ENCODE data around the gene MPRIP. TPM values are rescaled to one million over a fixed set of nuclear protein-coding genes. Genes with fewer than 3 reads are reported as not detected.
"Not testable (repeated sequence)": the region's sequence is repeated elsewhere in the genome, so short reads cannot be mapped to it uniquely, and the experiment has no call there.

Gene MPRIP
- total and polyA plus RNA-seq, 3 experiments from 2014 or later, result 40.3 to 184 (median 174) TPM

DNA sequence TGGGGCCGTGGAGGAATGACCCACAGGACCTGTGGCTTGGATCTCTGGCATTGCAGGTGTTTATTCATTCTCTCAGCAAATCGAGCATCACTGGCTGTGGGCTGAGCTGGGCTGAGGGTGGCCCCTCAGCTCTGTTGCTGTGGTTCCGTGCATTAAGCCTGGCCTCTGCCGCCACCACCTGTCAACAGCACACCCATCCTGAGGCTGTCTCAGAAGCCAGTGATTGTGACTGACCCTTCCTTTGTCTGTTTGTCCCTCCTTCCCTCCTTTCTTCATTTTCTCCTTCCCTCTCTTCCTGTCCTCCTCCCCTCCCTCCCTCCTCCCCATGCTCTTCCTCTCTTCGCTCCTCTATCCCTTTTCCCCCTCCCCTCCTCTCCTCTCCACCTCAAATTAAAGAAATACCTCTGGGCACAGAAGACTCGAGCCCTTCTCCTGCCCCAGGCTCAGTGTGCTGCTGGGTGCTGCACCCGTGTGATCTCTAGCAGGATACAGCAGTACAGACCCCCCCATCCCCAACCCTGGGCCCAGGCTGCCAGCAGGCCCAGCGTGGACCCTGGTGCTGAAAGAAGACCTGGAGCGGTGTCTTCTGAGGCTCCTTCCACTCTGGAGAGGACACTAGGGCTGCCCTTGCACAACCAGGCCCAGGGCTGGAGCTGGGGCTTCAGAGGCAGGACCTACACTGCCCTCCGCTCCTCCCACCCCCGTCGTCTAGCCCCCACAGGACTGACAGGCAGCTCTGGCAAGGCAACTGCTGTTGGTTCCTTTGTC, 88.0 kb downstream of the MPRIP start:
- H3K27ac Mint-ChIP-seq, result peak overlapping the region in 2 of 8 donors; percentile 63 to 88
- H3K4me3 ChIP-seq (ENCODE audit: low read length), result no peak overlapping the region
- ChIA-PET CTCF (no interaction called here), POLR2A (interaction anchor here (0.8 kb wide), 1 partner anchor 95 kb away, joined by 5 read pairs; no protein-coding TSS in a partner anchor)
- peaks cover 25% of the 10 kb centered on the region for H3K4me1 ChIP-seq (ENCODE audit: insufficient read depth, low read length)
- peaks cover 0 to 76% (median 8%) of the 10 kb centered on the region in 3 donors for H3K36me3 Mint-ChIP-seq
- peaks cover 45% of the 10 kb centered on the region for H3K36me3 ChIP-seq (ENCODE audit: insufficient read depth, low read length)
- DNase-seq, result no peak
- H3K27me3 Mint-ChIP-seq, result no peaks in the 10 kb centered on the region
- H3K9me3 ChIP-seq (ENCODE audit: low read length), result no peaks in the 10 kb centered on the region
- no peaks in the 10 kb centered on the region for H3K9me3 Mint-ChIP-seq
- H3K4me1 Mint-ChIP-seq, result peaks cover 40 to 46% (median 43%) of the 10 kb centered on the region in 3 donors
- H3K4me3 Mint-ChIP-seq, result no peak overlapping the region
- no peak overlapping the region for H3K27ac ChIP-seq (ENCODE audit: low read depth, low read length)
- H3K27me3 ChIP-seq (ENCODE audit: insufficient read depth, low read length, poor library complexity, severe bottlenecking), result no peaks in the 10 kb centered on the region

DNA sequence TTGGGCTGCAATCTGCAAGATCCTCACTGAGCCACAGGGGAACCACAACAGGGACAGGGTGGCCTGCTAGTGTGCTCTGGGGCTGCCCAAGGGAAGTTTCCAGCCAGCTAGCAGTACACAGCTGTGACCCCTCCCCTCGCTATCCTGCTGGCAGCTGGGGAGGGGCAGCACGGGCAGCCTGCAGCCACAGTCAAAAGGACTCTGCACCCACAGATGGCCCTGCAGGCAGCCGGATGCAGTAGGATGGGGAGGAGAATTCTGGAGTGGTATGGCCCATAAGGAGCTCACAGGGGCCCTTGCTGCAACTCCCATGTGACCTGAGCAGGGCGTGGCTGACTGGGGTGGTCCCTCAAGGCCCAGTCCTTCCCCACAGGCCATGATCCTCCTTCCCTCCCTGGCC, 89.6 kb downstream of the MPRIP start:
- Histone ChIP-seq H3K4me3 (ENCODE audit: low read length) (no peak overlapping the region), H3K4me1 (ENCODE audit: insufficient read depth, low read length) (peaks cover 9% of the 10 kb centered on the region), H3K9me3 (ENCODE audit: low read length) (no peaks in the 10 kb centered on the region), H3K36me3 (ENCODE audit: insufficient read depth, low read length) (peaks cover 50% of the 10 kb centered on the region), H3K27me3 (ENCODE audit: insufficient read depth, low read length, poor library complexity, severe bottlenecking) (no peaks in the 10 kb centered on the region), H3K27ac (ENCODE audit: low read depth, low read length) (no peak overlapping the region)
- peaks cover 0 to 87% (median 13%) of the 10 kb centered on the region in 3 donors for H3K36me3 Mint-ChIP-seq
- no peak for DNase-seq
- peak overlapping the region in 1 of 8 donors; percentile 15 for H3K27ac Mint-ChIP-seq
- ChIA-PET POLR2A (no interaction called here), CTCF (no interaction called here)
- H3K4me3 Mint-ChIP-seq, result no peak overlapping the region
- H3K27me3 Mint-ChIP-seq, result no peaks in the 10 kb centered on the region
- peaks cover 24 to 32% (median 27%) of the 10 kb centered on the region in 3 donors for H3K4me1 Mint-ChIP-seq
- no peaks in the 10 kb centered on the region for H3K9me3 Mint-ChIP-seq

DNA sequence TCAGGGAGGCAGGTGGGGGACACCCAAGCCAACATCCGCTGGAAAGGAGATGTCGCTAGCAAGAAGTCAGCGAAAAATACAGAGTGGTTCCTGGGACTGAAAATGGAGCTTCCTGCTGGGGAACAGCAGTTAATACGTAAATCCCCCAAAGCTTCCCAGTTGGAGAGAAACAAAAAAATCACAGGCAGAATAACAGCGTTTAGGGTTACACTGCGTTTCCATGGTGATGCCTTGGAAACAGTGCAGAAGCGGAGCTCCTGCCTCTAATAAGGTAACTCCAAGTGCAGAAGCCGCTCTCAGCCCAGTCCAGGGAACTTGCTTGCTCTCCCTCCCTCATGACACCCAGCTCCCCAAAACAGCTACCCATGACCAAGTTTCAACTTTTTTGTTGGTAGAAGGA, 90.5 kb downstream of the MPRIP start:
- Histone ChIP-seq H3K27me3 (ENCODE audit: insufficient read depth, low read length, poor library complexity, severe bottlenecking) (no peaks in the 10 kb centered on the region), H3K27ac (ENCODE audit: low read depth, low read length) (no peak overlapping the region), H3K36me3 (ENCODE audit: insufficient read depth, low read length) (peaks cover 50% of the 10 kb centered on the region), H3K9me3 (ENCODE audit: low read length) (no peaks in the 10 kb centered on the region), H3K4me1 (ENCODE audit: insufficient read depth, low read length) (no peaks in the 10 kb centered on the region), H3K4me3 (ENCODE audit: low read length) (no peak overlapping the region)
- Mint-ChIP-seq H3K4me1 (peaks cover 17 to 23% (median 18%) of the 10 kb centered on the region in 3 donors), H3K27ac (peak overlapping the region in 1 of 8 donors; percentile 72), H3K36me3 (peaks cover 0 to 87% (median 13%) of the 10 kb centered on the region in 3 donors), H3K4me3 (no peak overlapping the region), H3K9me3 (no peaks in the 10 kb centered on the region), H3K27me3 (no peaks in the 10 kb centered on the region)
- DNase-seq, result no peak
- ChIA-PET CTCF (interaction anchor here (1.4 kb wide), 1 partner anchor 9 kb away, joined by 3 read pairs; no protein-coding TSS in a partner anchor), POLR2A (no interaction called here)

DNA sequence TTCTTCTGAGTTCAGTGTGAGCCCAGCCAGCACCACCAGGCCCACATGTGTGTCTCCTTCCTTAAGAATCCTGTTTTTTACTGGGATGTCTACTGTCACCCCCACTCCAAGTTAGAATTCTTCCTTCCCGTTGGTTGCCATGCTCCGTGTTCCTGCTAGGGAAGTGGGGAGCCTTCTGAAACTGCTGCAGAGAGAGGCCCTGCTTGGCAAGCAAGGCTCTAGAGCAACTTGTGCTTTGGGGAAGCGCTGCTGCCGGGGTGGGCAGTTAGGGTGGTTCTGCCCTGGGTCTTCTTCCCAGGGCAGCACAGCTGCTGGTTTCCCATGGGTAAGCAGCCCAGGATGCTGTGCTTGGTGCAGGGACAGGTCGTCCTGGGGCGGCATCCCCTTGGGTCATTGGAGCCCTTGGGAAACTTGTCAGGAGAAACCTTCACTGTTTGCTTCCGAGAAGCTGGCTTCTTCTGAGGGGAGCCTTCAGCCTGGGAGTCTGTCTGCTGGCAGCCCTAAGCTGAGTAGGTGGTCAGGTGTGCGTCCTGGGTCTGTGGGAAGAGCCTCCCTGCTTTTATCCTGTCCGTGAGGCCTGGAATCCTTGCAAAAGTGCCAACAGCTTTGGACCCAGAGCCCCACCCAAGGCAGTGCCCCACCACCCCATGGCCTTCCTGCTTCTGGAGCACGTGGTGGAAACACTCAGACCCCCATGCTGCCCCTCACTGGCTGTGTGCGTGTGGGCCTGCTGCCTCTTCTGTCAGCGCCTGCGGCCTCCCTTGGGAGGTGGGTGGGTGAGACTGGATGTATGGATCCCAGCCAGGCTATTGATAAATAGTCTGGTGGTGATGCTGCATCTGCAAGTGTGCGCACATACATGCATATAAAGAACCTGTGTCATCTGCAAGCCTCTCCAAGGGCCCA, 92.0 kb downstream of the MPRIP start:
- Mint-ChIP-seq H3K4me1 (peaks cover 2 to 8% (median 2%) of the 10 kb centered on the region in 3 donors), H3K4me3 (no peak overlapping the region), H3K27ac (peak overlapping the region in 4 of 8 donors; percentile 27 to 97 (median 60)), H3K36me3 (peaks cover 0 to 88% (median 9%) of the 10 kb centered on the region in 3 donors), H3K27me3 (no peaks in the 10 kb centered on the region), H3K9me3 (no peaks in the 10 kb centered on the region)
- no peak for DNase-seq
- POLR2A ChIA-PET, result no interaction called here
- H3K27me3 ChIP-seq (ENCODE audit: insufficient read depth, low read length, poor library complexity, severe bottlenecking), result no peaks in the 10 kb centered on the region
- H3K36me3 ChIP-seq (ENCODE audit: insufficient read depth, low read length), result peaks cover 38% of the 10 kb centered on the region
- H3K4me3 ChIP-seq (ENCODE audit: low read length), result no peak overlapping the region
- CTCF ChIA-PET, result no interaction called here
- no peak overlapping the region for H3K27ac ChIP-seq (ENCODE audit: low read depth, low read length)
- no peaks in the 10 kb centered on the region for H3K4me1 ChIP-seq (ENCODE audit: insufficient read depth, low read length)
- H3K9me3 ChIP-seq (ENCODE audit: low read length), result no peaks in the 10 kb centered on the region

DNA sequence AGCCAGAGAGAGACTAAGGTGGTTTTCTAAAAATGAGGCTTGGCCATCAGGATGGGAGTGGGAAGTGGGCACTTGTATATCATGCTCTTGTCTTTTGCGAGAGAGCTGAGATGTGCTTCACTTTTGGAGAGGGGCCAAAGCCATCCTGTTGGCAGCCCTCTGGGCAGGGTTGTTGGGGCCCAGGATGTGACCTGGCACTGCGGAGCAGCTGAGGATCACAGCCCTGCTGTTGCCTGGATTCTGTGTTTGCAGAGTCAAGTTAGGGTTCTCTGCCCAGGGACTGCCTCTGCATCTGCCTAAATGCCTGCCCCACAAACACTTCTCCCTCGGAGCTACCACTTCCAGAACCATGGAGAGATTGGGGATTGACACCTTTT, 92.7 kb downstream of the MPRIP start:
- Mint-ChIP-seq H3K27ac (peak overlapping the region in 3 of 8 donors; percentile 56 to 88 (median 60)), H3K27me3 (no peaks in the 10 kb centered on the region), H3K9me3 (no peaks in the 10 kb centered on the region), H3K4me3 (no peak overlapping the region), H3K4me1 (peaks cover 0 to 4% (median 0%) of the 10 kb centered on the region in 3 donors), H3K36me3 (peaks cover 0 to 89% (median 7%) of the 10 kb centered on the region in 3 donors)
- Histone ChIP-seq H3K36me3 (ENCODE audit: insufficient read depth, low read length) (peaks cover 35% of the 10 kb centered on the region), H3K9me3 (ENCODE audit: low read length) (no peaks in the 10 kb centered on the region), H3K4me3 (ENCODE audit: low read length) (no peak overlapping the region), H3K27me3 (ENCODE audit: insufficient read depth, low read length, poor library complexity, severe bottlenecking) (no peaks in the 10 kb centered on the region), H3K27ac (ENCODE audit: low read depth, low read length) (no peak overlapping the region), H3K4me1 (ENCODE audit: insufficient read depth, low read length) (no peaks in the 10 kb centered on the region)
- ChIA-PET CTCF (no interaction called here), POLR2A (interaction anchor here (0.6 kb wide), 1 partner anchor 68 kb away, joined by 8 read pairs; no protein-coding TSS in a partner anchor)
- DNase-seq, result no peak

DNA sequence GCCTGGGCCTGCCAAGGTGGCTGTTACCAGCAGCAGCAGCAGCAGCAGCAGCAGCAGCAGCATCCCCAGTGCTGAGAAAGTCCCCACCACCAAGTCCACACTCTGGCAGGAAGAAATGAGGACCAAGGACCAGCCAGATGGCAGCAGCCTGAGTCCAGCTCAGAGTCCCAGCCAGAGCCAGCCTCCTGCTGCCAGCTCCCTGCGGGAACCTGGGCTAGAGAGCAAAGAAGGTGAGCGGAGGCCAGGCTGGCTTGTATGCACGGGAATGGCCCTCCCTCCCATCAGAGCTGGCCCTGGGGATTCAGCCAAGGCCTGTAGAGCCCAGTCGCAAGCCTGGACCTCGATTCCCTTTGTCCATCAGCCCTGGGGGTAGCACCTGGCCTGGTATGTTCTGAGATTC, 94.0 kb downstream of the MPRIP start:
- CTCF ChIA-PET; H3K4me3 Mint-ChIP-seq; POLR2A ChIA-PET; H3K27ac ChIP-seq (ENCODE audit: low read depth, low read length); DNase-seq; H3K27me3 ChIP-seq (ENCODE audit: insufficient read depth, low read length, poor library complexity, severe bottlenecking); H3K4me1 Mint-ChIP-seq; H3K9me3 ChIP-seq (ENCODE audit: low read length); H3K4me1 ChIP-seq (ENCODE audit: insufficient read depth, low read length); H3K4me3 ChIP-seq (ENCODE audit: low read length); H3K9me3 Mint-ChIP-seq; H3K27me3 Mint-ChIP-seq: not testable (repeated sequence)
- peaks cover 0 to 90% (median 7%) of the 10 kb centered on the region in 3 donors for H3K36me3 Mint-ChIP-seq
- peak overlapping the region in 3 of 8 donors; percentile 14 to 69 (median 62) for H3K27ac Mint-ChIP-seq
- H3K36me3 ChIP-seq (ENCODE audit: insufficient read depth, low read length), result peaks cover 35% of the 10 kb centered on the region

DNA sequence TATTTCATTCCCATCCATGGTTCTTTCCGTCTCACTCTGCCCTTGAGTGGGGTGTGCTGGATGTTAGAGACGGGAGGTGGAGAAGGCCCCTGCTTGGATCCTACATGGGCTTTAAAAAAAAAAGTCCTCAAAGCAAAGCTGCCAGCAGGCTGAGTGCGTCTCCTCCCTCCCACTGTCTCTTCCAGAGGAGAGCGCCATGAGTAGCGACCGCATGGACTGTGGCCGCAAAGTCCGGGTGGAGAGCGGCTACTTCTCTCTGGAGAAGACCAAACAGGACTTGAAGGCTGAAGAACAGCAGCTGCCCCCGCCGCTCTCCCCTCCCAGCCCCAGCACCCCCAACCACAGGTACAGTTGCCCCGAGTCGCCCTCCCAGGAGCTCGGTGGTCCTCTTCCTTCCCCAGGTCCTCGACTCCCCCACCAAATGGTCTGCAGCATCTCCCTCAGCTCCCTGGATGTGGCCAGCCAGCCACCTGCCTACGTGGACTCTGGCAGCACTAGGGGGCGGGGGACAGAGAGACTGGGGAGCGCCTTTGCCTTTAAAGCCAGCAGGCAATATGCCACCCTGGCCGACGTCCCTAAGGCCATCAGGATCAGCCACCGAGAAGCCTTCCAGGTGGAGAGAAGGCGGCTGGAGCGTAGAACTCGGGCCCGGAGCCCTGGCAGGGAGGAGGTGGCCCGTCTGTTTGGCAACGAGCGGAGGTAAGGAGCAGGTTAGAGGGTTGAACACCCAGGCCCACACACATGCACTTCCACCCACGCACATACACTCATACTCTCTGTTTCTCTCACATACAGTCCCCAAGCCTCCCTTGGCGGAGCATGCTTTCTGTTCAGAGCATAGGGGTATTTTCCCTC, 95.7 kb downstream of the MPRIP start:
- DNase-seq, result no peak
- POLR2A ChIA-PET, result no interaction called here
- peaks cover 17% of the 10 kb centered on the region for H3K36me3 ChIP-seq (ENCODE audit: insufficient read depth, low read length)
- no peaks in the 10 kb centered on the region for H3K4me1 ChIP-seq (ENCODE audit: insufficient read depth, low read length)
- no peak overlapping the region for H3K4me3 ChIP-seq (ENCODE audit: low read length)
- Mint-ChIP-seq H3K36me3 (peaks cover 4 to 86% (median 15%) of the 10 kb centered on the region in 3 donors), H3K27me3 (no peaks in the 10 kb centered on the region), H3K27ac (peak overlapping the region in 3 of 8 donors; percentile 17 to 85 (median 52)), H3K9me3 (no peaks in the 10 kb centered on the region), H3K4me3 (no peak overlapping the region), H3K4me1 (peaks cover 6 to 11% (median 7%) of the 10 kb centered on the region in 3 donors)
- CTCF ChIA-PET, result no interaction called here
- no peaks in the 10 kb centered on the region for H3K27me3 ChIP-seq (ENCODE audit: insufficient read depth, low read length, poor library complexity, severe bottlenecking)
- no peaks in the 10 kb centered on the region for H3K9me3 ChIP-seq (ENCODE audit: low read length)
- no peak overlapping the region for H3K27ac ChIP-seq (ENCODE audit: low read depth, low read length)

Data from CD8-positive, alpha-beta memory T cell (primary cell).